NCI-H82 (cell line): Measurements from ENCODE around the gene ZFTA.
"Not testable (repeated sequence)": the region's sequence is repeated elsewhere in the genome, so short reads cannot be mapped to it uniquely, and the experiment has no call there.

Source experiments
- DNase-seq: peaks from one replicate; lab custom pipeline; 2025; lab: John Stamatoyannopoulos, UW

ZFTA gene

DNA sequence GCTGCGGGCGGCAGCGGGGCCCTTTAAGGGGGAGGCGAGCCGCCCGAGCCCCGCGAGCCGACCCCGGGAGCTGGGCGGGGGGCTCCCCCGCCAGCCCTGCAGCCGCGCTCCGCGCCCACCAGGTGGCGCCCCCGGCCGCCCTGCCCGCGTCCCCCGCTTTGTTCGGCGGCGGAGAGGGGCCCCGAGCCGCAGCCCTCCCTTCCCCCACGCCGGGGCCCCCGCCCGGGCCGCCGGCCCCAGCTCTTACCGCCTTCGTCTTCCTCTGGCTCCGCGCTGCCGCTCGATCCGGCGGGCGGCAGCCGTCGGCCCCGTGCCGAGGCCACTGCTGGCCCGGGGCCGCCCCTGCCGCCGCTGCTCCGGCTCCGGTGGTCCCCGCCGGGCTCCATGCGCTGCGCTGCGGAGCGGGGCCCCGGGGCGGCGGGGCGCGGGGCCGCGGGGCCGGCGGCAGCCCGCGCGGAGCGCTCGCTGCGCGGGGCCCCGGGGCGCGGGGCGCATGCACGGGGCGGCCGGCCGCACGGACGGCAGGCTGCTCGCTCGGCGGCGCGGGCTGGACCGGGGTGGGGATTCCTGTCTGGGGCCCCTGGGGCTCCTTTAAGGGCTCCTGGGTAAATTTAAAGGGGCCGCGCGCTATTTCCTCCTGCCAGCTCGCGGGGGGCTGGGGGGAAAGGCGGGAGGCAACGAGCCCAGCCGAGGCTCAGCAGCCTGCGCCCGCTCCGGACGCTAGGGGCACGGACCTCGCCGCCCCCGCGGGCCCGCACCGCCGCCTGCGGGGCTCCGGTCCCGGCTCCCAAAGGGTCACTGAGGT is at the start of gene ZFTA:
ZFTA (minus strand) TSS at position 539 of the 805 bp plus-strand sequence; CDS start at position 386, 153 bp downstream.
- peak; percentile 77 for DNase-seq

DNA sequence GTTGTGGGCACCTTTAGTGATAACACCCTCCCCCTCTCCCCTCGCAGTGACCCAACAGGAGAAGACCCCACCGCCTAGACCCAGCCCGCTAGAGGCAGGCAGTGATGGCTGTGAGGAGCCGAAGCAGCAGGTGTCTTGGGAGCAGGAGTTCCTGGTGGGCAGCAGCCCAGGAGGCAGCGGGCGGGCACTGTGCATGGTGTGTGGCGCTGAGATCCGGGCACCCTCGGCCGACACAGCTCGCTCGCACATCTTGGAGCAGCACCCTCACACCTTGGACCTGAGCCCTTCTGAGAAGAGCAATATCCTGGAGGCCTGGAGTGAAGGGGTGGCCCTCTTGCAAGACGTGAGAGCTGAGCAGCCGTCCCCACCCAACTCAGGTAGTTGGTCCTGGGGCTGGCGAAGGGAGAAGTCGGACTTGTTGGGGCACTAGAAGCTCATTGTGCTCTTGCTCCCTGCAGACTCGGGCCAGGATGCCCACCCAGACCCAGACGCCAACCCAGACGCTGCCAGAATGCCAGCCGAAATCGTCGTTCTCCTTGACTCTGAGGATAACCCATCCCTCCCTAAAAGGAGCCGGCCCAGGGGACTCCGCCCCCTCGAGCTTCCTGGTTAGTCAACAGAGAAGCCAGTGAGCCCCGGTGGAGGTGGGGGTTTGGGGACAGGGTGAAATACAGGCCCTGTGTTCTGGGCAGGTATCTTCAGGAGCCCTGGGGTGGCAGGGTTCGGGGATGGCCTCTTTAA is 49.4 kb upstream of the ZFTA start:
- DNase-seq = no peak

DNA sequence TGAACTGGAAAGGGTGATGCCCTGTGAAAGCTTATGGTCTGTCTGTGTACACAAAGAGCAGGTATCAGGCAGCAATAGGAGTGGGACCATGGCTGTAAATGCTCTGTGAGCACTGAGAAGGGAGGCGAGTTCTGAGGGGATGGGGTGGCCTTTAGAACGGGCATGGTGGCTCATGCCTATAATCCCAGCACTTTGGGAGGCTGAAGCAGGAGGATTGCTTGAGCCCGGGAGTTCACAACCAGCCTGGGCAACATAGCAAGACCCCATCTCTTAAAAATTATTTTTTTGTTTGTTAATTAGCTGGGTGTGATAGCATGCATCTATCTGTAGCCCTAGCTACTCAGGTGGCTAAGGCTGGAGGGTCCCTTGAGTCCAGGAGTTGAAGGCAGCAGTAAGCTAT is 48.2 kb upstream of the ZFTA start:
- DNase-seq = no peak

DNA sequence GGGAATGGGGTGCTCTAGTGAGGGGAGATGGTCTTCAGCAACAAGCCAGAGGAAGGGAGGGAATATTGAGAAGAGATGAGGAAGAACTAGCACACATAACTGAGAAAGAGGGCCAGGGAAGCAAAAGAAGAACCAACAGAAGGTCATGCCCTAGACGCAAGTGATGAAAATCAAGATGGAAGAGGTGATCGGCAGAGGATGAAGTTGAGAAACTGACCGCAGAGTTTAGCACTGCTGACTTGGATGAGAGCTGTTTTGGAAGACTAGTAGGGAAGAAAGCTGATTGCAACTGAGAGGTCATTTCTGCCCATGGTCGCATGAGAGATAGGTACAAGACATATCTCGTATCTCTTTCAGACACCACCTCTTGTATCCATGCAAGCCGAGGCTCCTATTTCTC is 47.6 kb upstream of the ZFTA start:
- DNase-seq = no peak

DNA sequence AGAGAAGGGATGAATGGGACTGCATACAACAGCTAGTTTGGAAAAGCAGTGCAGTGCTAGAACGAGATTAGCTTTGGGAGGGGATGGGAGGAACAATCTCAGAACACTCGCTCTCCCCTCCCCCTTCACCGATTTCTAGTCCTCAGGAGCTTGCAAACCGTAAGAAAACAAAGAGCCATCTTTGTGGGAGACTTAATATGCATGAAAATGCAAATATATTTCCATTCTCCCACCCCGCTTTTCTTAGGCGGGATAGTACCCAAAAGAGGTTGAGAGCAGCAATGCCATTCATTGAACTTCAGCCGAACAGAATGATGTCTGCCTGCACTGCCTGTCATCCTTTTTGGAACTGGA is 45.8 kb upstream of the ZFTA start:
- peak; percentile 34 for DNase-seq

DNA sequence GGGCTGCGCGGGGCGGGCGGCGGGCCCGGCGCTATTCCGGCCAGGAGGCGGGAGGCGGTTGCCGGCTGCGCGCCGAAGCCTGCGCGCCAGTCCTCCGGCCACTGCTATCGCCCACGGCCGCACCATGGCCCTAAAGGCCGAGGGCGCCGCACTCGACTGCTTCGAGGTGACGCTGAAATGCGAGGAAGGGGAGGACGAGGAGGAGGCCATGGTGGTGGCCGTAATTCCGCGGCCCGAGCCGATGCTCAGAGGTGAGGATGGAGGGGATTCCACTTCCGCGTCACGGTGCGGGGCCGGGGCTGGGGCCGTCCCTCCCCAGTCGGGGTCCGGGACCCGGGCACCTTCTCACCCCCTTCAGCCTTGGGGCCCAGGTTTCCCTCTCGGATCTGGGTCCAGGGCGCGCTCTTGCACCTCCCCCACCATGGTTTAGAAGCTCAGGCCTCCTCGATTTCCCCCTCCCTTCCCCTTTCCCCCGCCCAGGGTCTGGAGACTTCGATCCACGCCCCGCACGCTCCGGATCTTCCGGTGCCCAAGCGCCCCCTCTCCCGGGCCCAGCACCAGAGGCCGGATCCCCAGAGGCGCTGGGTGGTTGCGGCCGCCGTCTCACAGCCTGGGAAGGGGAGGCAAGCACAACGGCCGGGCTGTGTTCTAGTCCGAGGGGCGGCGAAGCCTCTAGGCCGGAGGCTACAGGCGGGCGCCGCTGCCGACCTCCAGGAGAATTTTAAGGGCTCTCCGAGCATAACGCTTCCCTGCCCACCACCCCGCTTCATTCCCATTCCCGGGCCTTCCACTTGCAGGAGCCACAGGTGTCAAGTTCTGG is 45.2 kb upstream of the ZFTA start:
- peak; percentile 66 for DNase-seq

DNA sequence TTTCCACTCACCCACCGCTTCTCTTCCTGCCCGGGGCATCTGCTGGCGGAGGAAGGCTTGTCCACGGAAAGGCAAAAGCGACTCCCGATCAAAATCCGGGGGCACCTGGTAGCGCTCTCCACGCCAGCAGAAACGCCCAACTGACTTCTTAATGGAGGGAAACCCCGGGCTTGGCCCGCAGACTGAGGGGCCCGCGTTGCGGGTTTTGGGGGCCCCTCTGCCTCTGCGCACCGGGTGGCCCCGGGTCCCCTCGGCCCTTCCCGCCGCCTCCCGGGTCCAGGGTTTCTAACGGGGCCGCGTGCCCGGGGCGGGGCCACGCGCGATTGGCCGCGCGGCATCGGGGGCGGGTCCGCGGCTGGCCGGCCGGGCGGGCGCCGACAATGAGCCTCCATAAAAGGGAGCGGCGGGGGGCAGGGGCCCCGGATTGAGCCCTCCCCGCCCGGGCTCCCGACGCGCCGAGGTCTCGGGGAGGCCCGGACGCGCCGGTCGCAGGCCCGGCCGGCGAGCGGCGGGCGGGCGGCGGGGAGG is 44.5 kb upstream of the ZFTA start, which contains the start of gene SPINDOC:
SPINDOC (plus strand) TSS at position 422 of the 528 bp plus-strand sequence. CDS start 231 bp downstream, outside the sequence.
- DNase-seq = peak; percentile 77

DNA sequence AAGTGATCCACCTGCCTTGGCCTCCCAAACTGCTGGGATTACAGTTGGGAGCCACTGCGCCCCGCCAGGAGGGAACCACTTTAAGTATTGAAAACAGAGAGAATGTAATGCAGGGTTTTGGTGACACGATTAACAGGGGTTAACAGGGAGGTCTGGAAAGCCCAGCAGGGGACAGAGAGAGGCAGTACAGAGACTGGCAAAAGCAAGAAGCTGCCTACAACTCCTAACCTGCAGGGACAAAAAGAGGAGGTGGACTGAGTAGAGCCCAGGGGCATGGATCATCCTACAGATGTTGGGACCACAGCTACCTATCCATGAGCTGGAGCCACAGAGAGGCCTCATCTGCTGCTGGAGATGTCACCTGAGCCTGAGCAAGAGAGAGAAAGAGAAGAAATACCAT is 42.9 kb upstream of the ZFTA start:
- peak; percentile 8 for DNase-seq

DNA sequence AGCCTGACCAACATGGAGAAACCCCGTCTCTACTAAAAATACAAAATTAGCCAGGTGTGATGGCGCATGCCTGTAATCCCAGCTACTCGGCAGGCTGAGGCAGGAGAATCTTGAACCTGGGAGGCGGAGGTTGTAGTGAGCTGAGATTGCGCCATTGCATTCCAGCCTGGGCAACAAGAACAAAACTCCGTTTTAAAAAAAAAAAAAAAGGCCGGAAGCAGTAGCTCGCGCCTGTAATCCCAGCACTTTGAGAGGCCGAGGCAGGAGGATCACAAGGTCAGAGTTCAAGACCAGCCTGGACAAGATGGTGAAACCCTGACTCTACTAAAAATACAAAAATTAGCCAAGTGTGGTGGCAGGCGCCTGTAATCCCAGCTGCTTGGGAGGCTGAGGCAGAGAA is 41.8 kb upstream of the ZFTA start:
- DNase-seq = not testable (repeated sequence)

DNA sequence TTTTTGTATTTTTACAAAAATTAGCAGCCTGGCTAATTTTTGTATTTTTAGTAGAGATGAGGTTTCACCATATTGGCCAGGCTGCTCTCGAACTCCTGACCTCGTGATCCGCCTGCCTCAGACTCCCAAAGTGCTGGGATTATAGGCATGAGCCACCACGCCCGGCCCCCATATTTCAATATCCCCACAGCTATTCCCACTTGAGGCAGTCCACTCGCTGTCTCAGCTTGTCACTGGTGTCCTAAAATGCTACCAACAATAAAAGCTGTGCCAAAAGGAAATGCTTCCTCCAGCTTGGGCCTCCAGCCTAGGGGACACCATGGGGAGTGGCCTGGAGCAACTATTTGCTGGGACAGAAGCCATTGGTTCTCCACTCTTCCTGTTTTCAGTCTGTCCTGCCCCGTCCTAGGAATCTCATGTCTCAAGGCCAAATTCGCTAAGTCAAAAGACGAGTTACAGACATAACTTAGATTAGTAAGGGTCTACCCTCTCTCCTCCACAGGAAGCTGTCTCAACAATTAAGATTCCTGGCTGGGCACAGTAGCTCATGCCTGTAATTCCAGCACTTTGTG is 37.4 kb upstream of the ZFTA start:
- no peak for DNase-seq

DNA sequence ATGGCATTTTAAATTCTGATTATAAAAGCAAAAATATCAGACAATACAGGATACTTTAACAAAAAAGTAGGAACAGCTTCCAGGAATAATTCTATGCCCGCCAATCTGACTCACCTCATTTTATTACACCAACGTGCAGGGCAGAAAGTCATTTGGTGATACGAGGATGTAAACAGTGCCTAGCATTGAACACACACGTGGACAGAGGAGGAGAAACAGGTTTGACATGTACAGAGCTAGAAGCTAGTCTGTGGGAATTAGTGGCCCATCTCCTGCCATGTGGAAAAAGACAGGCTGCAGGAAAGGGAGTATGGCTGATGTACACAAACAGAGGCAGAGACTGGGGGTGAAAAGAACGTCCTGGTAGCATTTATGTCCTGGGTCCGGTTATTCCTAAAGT is 35.7 kb upstream of the ZFTA start:
- DNase-seq = no peak

DNA sequence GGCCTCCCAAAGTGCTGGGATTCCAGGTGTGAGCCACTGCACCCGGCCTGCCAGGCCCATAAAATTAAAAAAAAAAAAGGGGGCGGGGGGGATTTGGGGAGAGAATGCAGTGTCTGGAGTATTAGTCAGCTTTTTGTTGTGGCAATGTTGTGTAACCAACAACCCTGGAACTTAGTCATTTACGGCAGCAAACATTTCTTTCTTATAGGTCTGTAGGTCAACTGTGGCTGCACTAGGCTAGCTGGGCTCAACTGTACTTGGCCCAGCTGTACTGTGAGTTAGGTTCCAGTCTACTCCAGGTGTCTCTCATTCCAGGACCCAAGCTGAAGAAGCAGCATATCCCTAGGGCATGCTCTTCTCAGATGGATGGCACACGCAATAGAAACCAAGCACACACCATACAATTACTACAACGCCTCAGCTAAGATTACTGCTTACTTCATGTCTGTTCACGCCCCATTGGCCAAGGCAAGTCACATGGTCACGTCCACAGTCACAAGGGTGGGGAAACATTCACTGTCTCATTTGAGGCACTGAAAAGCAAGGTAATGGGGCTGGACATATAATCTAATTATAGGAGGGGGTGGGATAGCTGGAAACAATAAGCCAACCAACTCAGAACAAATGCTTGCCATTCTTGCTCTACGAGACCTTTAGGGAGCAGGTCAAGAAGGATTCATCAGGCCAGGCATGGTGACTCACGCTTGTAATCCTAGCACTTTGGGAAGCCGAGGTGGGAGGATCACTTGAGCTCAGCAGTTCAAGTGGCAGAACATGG is 34.3 kb upstream of the ZFTA start:
- peak; percentile 69 for DNase-seq

DNA sequence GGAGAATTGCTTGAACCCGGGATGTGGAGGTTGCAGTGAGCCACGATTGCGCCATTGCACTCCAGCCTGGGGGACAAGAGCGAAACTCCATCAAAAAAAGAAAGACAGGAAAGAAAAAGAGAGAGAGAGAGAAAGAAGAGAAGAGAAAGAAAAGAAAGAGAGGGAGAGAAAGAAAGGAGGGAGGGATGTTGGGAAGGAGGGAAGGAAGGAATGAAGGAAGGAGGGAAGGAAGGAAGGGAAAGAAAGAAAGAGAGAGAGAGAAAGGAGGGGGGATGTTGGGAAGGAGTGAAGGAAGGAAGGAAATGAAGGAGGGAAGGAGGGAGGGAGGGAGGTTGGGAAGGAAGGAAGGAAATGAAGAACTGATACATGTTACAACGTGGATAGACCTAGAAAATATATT is 32.3 kb upstream of the ZFTA start:
- DNase-seq = no peak

DNA sequence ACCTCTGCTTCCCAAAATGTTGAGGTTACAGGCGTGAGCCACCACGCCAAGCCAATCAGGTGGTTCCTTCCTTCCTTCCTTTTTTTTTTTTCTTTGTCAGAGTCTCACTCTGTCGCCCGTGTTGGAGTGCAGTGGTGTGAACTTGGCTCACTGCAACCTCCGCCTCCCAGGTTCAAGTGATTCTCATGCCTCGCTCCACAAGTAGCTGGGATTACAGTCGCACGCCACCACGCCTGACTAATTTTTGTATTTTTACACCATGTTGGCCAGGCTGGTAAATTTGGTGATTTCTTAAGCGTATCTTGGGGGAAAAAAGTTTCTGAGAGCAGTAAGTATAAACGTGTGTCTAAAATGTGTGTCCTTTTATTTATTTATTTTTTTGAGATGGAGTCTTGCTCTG is 26.5 kb upstream of the ZFTA start:
- no peak for DNase-seq

DNA sequence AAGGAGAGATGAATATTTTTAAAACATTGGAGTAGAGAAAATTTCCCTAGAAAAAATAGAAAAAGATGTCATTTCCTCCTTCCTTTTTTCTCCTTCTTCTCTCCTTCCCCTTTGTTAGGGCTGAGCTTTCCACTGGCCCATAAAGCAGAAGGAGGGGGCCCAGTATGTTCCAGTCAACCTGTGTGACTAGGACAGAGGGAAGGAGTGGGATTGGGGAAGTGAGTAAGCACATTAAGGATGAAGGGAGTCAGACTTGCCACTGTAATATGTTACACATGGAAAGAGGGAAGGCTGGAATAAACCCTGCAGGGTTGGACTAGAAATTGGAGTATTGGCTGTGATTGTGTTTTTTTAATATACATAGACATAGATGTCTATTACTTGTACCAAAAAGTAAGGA is 24.6 kb upstream of the ZFTA start:
- no peak for DNase-seq

DNA sequence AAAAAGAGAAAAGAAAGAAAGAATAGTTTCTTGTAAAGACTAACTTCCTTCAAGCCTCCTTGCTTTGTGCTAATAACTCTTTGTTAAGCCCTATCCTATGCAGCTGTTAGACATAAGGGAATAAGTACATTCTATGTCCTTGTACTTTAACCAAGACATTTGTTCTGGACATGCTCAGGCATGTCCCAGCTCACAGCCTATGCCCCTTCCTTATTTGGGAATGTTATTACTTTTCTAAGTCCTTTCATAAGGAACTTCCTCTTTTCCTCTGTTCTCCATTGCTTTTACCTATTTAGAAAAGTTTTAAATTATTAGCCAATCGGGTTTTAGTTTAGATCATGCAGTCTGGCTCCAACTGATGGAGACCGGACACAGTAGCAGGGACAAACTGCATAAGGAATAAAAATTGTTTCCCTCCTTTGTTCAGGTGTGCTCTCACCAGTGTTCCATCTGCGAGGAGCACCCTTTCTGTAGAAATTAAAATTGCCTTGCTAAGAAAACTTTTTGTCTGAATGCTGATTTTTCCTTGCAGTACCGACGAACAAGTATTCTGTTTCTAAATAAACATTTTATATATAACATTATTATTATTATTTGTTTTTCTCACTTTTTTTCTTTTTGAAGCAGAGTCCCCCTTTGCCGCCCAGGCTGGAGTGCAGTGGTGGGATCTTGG is 23.1 kb upstream of the ZFTA start:
- DNase-seq = no peak

DNA sequence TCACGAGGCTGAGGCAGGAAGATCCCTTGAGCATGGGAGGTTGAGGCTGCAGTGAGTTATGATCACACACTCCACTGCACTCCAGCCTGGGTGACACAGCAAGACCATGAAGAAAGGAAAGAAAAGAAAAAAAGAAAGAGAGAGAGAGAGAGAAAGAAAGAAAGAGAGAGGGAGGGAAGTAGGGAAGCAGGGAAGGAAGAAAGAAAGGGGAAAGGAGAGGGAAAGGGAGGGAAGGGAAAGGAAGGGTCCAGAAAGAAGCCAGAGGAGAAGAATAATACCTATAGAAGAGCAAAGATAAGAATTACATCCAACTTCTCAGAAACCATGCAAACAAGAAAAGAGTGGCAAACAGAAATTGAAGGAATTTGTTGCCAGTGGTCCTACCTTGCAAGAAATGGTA is 17.2 kb upstream of the ZFTA start:
- no peak for DNase-seq

DNA sequence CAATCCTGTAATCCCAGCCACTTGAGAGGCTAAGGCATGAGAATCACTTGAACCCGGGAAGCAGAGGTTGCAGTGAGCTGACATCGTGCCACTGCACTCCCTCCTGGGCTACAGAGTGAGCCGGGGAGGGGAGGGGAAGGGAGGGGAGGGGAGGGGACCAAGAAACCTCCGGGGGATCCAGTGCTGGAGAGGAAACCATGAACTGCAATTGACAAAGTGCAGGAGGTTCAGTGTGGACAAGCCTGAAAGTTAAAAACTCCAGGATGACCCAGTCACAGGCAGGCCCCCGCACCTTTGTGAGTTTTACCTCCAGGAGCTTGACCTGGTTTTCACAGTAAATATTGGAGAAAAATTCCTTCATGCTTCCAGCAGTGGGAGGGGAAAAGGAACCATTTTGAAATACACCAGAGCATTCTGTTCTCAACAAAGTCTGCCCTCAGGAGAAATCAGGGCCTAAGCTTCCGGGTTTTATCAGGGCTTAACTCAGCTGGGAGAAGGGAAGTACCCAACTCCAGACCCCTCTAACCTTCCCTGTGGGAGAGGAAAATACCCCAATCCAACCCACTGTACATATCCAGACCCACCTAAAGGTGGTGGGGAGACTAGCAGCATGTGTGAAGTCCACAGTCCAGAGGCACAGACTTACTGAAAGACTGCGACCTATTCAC is 15.5 kb upstream of the ZFTA start:
- DNase-seq = no peak

DNA sequence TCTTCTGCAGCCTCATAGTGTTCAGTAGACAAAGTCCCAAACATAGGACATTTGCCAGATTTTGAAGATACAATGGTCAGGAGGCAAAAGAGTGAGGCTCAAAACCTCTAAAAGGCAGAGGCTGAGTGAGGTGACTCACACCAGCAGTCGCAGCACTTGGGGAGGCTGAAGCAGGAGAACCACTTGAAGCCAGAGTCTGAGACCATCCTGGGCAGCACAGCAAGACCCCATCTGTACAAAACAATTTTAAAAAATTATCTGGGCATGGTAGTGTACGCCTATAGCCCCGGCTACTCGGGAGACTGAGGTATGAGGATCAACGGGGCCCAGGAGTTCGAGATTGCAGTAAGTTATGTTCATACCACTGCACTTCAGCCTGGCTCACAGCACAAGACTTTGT is 14.2 kb upstream of the ZFTA start:
- no peak for DNase-seq

DNA sequence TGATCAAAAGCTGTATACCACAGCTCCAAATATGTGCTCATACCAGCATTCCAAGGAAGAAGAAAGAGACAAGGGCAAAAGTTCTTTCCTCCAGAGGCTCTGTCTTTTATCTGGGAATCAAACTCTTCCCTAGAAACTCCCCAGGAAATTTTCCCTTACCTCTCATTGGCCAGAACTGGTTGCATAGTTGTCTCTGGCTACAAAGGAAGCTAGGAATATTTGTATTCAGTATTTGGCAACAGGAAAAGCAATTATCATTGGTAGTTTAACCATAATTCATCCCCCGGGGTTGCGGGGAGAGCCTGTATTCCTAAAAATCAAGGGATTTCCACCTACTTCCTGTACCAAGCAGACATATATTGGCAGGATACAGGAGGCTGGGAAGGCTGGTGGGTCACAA is 10.5 kb upstream of the ZFTA start:
- no peak for DNase-seq
